Hematopoietic multipotent progenitor cell treated with erythropoietin and hydrocortisone succinate and interleukin-3 and kit ligand, for 15 days (in vitro differentiated cells): ENCODE data around the gene MAPK13.

Experiments
- DNase-seq: peaks from one replicate; pipeline ENCODE4 v3.0.0-alpha.2; 2015; ENCODE audit warnings: low spot score

Gene MAPK13

DNA sequence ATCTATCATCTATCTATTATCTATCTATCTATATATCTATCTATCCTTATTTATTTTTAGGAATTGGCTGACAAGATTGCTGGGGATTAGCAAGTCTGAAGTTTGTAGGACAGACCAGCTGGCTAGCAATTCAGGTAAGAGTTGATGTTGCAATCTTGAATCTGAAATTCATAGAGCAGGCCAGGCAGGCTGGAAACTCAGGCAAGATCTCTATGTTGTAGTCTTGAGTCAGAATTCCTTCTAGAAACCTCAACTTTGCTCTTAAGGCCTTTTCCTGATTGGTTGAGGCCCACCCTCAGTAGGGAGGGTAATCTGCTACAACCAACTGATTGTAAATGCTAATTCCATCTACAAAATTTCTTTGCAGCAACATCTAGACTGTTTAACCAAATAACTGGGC is 19.2 kb downstream of the MAPK13 start:
- no peak for DNase-seq

DNA sequence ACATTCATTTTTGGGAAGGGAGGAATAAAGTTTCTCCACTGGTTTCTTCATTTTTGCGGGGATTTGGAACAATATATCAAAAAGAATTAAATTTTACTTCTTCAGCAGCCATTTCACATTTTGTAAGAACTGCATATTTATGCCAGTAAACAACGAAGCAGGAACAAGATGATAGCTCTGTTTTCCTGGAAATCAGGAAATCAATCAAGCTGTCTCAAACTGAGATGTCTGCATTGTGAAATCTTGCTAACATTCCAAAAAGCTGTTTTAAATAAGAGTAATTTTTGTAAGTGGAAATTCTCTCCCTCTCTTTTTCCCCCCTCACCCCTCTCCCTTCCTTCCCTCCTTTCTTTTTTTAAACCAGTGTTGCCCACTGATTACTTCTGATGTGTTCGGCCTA is 20.0 kb downstream of the MAPK13 start:
- DNase-seq, result no peak

DNA sequence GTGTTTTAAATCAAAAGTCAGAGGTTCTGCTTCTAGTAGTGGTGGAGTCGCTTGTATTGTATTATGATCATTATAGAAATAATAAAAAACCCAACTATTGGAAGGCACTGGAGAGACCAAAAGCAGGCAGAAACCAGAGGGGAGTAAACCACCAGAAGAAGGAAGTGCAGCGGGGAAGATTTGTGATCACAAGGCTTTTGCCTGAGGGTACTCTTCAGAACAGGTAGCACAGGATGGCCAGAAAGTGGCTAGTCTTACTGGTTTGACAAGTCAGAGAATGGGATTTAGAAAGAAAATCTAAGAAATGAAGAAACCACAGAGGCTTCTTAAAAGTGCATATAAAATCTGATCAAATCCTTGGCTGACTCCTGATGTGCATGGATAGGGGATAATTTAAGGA is 24.0 kb downstream of the MAPK13 start:
- no peak for DNase-seq

DNA sequence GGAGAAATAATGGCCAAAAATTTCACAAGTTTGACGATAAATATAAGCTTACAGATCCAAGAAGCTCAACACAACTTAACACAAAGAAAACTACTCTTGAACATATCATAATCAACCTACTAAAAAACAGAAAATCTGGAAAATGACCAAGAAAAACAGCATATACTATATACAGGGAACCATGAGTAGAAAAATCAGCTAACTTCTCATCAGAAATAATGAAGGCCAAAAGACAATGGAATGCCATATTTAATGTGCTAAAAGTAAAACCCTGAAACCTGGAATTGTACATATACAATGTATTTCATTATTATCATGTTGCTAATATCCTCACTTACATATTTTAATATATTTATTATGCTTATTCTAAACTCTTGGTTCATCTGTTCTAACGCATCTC is 25.3 kb downstream of the MAPK13 start:
- DNase-seq, result no peak

DNA sequence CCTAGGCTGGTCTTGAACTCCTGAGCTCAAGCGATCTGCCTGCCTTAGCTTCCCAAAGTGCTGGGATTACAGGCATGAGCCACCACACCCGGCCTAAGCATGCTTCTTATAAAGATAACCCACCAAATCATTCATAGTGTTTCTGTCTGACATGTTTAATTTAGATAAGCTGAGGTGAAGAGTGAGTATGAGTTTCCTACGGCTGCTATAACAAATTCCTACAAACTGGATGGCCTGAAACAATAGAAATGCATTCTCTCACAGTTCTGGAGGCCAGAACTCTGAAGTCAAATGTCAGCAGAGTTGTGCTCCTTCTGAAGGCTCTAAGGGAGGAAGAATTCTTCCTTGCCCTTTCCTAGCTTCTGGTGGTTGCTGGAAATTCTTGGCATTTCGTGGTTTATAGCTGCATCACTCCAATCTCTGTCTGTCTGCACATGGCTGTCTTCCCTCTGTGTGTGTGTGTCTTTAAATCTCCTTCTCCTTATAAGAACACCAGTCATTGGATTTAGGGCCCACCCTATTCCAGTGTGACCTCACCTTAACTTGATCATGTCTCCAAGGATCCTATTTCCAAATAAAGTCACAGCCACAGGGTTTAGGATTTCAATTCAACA is 29.9 kb downstream of the MAPK13 start:
- no peak for DNase-seq

DNA sequence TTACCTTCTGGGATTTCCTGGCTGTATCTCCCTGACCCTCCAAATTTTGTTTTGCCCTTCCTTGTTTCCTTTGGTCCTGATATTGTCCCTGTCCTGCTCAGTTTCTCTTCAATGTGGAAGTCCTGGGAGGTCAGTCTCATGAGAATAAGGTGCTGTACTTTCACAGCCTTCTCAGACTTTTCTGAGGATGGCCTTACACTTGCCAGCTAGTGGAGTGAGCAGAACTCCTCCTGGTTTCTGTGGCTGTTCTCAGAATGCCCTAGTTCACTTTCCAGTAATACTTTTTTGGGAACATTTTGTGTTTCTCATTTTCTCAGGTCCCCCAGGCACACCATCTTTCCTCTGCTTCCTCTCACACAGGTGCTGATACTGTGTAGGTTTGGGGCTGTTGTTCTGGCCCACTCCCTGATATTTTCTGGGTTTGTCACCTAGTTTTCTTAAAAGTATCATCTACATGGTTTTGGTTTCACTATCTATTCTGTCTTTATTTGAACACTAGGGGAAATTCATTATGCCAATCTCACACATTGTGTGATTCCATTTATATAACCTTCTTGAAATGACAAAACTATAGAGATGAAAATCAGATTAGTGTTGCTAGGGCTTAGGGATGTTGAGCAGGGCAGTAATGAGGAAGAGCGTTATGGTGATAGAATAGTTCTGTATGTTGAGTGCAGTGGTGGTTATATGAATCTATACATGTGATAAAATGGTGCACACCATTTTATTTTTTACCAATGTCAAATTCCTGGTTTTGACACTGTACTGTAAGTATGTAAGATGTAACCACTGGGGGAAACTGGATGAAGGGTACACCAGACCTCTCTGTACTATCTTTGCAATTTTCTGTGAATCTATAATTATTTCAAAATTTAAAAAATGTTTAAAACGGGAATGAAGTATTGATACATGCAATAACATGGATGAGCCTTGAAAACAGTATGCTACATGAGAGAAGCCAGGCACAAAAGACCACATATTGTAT is 39.0 kb downstream of the MAPK13 start:
- no peak for DNase-seq

DNA sequence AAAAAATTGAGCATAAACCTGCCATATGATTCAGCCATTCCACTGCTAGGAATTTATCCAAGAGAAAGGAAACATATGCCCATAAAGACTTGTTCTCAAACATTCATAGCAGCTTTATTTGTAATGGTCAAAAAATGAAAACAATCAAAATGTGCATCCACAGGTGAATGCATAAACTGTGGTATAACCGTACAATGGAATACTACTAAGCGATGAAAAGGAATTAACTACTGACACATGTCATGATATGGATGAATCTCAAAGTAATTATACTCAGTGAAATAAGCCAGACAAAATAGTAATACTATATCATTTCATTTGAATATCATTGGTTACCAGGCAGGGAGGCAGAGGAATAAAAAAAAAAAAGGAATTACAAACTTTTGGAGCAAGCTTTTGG is 40.4 kb downstream of the MAPK13 start:
- DNase-seq, result no peak

DNA sequence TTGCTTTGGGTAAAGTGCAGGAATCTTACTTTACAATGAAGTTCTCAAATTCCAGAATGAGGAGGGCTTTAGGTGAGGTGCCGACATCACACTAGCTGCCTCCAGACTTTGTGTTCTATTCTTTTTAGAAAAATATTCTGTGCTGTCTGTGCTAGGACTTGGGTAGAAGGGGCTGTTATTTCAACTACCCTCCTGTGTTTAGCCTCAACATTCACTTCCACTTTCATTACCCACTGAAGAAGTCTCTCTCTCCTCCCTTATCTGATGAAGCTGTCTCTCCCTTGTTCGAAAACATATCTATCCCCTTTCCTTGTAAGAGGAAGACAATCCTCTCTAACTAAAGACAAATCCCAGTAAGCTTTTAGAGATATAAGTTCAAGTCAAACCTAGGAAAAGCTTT is 41.3 kb downstream of the MAPK13 start:
- no peak for DNase-seq

DNA sequence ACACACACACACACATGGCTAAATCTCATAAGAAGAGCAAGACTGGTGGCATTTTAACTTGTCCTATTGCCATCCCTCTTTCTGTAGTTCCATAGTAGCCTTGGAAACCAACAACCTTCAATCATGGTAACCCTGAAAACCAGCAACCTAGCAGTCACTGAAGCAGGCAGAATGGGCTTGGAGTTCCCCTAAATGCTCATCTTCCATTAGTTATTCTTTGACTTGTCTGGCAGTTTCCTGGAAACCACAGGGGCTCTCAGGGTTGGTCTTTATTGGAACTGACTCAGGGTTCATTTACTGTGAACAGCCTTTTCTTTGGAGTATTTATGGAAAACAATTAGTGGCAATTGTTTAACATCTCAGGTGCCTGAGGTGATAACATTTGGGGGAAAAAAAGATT is 46.9 kb downstream of the MAPK13 start:
- no peak for DNase-seq

DNA sequence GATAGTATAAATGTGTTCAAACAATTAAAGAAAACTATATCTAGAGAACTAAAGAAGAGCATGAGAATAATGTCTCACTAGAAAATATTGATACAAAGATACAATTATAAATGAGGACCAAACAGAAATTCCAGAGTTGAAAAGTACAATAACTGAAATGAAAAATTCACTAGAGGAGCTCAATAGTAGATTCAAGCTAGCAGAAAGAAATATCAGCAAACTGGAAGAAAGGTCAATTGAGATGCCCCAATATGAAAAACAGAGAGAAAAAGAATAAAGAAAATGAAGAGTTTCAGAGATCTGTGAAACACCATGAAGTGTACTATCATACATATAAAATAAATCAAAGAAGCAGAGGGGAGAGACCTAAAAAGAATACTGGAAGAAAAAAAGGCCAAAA is 48.2 kb downstream of the MAPK13 start:
- DNase-seq, result no peak

DNA sequence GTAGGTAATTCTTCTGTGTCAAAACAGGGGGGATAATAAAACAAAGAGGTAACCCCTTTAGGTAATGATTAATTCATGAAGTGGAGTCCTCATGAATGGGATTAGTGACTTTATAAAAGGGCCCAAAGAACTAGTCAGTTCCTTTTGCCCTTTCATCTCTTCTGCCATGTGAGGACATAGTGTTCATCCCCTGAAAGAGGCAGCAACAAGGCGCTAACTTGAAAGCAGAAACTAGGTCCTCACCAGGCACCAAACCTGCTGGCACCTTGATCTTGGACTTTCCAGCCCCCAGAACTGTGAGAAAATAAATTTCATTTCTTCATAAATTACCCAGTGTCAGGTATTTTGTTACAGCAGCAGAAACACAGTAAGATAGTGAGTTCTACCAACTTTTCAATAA is 49.8 kb downstream of the MAPK13 start:
- DNase-seq, result no peak

DNA sequence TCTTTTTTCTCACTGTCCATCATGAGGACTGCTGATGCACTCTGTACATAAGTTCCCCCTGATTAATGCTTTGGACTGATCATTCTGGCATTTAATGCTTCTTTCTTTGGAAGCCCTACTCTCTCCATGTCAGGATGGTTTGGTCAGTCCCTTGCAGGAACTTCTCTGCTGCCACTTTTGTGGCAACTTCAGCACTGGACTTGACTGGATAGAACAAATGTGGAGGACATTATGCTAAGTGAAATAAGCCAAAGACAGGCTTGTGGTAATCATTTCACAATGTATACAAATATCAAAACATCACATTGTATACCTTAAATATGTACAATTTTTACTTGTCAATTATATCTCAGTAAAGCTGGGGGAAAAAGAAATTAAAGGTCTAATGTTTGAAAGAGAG is 54.0 kb downstream of the MAPK13 start:
- no peak for DNase-seq

DNA sequence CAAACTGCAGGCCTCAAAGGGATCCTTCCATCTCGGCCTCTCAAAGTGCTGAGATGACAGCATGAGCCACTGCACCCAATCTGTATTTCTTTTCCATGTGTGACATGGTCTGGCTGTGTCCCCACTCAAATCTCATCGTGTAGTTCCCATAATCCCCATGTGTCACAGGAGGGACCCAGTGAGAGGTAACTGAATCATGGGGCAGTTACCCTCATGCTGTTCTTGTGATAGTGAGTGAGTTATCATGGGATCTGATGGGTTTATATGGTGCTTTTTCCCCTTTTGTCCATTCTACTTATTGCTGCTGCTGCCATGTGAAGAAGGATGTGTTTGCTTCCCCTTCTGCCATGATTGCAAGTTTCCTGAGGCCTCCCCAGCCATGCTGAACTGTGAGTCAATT is 55.9 kb downstream of the MAPK13 start:
- DNase-seq, result no peak

DNA sequence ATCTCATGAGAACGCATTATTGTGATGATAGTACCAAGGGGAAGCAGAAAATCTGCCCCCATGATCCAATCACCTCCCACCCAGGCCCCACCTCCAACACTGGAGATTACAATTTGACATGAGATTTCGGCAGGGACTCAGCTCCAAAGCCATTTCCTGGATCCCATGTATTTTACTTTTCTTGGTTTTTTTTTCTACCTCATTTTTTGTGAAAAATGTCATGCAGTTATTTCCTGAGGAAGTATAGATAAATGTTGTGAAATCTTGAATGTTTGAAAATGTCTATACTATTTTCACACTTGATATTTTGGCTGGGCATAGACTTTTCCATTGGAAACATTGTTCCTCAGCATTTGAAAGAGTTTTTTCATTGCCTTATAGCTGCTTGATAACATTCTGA is 57.1 kb downstream of the MAPK13 start:
- DNase-seq, result no peak
